Urinary bladder (tissue), 4 donors: ENCODE data around the gene IRAK4. TPM values are rescaled to one million over a fixed set of nuclear protein-coding genes. Genes with fewer than 3 reads are reported as not detected.

Experiments
- DNase-seq: peaks from one replicate; pipeline ENCODE4 v3.0.0-alpha.2; 2015; ENCODE audit errors: extremely low spot score
- H3K27ac ChIP-seq: one replicate; pipeline ENCODE4 v1.5.1; 2013; ENCODE audit warnings: low read depth, mild to moderate bottlenecking, moderate library complexity
- H3K36me3 ChIP-seq: one replicate; pipeline ENCODE4 v1.6.1; 2013; ENCODE audit warnings: mild to moderate bottlenecking, moderate library complexity; ENCODE audit not compliant: insufficient read depth
- H3K4me1 ChIP-seq: one replicate; pipeline ENCODE4 v1.6.1; 2013; ENCODE audit warnings: mild to moderate bottlenecking, moderate library complexity; ENCODE audit not compliant: insufficient read depth
- H3K4me3 ChIP-seq: one replicate; pipeline ENCODE4 v1.5.1; 2013; ENCODE audit warnings: low read depth, low read length
- WGBS: extraction: QIAGEN DNeasy Blood & Tissue Kit; methylation state at CpG from one replicate; pipeline ENCODE4 v1.1.7; 2013; 5-methylcytosine and 5-hydroxymethylcytosine counted together
- polyA plus RNA-seq: library from polyadenylated mRNA; stranded (reverse); fragments of 200-250 nt; gene quantifications from one replicate; pipeline ENCODE4 v1.2.3, GENCODE V29; 2013
- total RNA-seq: library from RNA; depleted of rRNA; stranded (reverse); fragments of >200 nt; gene quantifications from one replicate; pipeline ENCODE4 v1.2.3, GENCODE V29; 2014
- donor health status: healthy with polysubstance abuse.
- donor health status: healthy.

IRAK4 gene
- total RNA-seq = 33.1 TPM
- polyA plus RNA-seq = 14.0 TPM

- Histone ChIP-seq H3K4me1 (no peaks in the 10 kb centered on the region), H3K36me3 (no peaks in the 10 kb centered on the region), H3K4me3 (peak within 1 kb of the TSS; percentile 63), H3K27ac (peak within 1 kb of the TSS; percentile 72)
- peak; percentile 93 for DNase-seq
- under 1% methylated on average over 54 of the region's 54 CpGs for WGBS
Measured at GRCh38 chr12:43758728-43759563, at the start of gene IRAK4, which contains the start of gene PUS7L. IRAK4 (plus strand) TSS chr12:43758951; CDS start chr12:43768112, 9,161 bp downstream. PUS7L (minus strand) TSS chr12:43758790; CDS start chr12:43755245, 3,545 bp downstream.

GRCh38 chr12:43711348-43711747 lies 47.4 kb upstream of the IRAK4 start:
- WGBS = 43% methylated on average over 2 of the region's 2 CpGs
- no peak for DNase-seq
- H3K36me3 ChIP-seq = no peaks in the 10 kb centered on the region

GRCh38 chr12:43722621-43723020 lies 36.1 kb upstream of the IRAK4 start:
- DNase-seq = no peak
- Histone ChIP-seq H3K4me1 (no peaks in the 10 kb centered on the region), H3K27ac (no peak overlapping the region), H3K36me3 (no peaks in the 10 kb centered on the region), H3K4me3 (no peak overlapping the region)

More at GRCh38 chr12:43711348-43711747, 47.4 kb upstream of the IRAK4 start:
- Histone ChIP-seq H3K27ac (no peak overlapping the region), H3K4me3 (no peak overlapping the region), H3K4me1 (no peaks in the 10 kb centered on the region)

- no peak for DNase-seq
- Histone ChIP-seq H3K27ac (no peak overlapping the region), H3K4me3 (no peak overlapping the region), H3K36me3 (no peaks in the 10 kb centered on the region), H3K4me1 (no peaks in the 10 kb centered on the region)
Measured at GRCh38 chr12:43723134-43723533, 35.6 kb upstream of the IRAK4 start.

GRCh38 chr12:43728117-43728516 lies 30.6 kb upstream of the IRAK4 start:
- WGBS = 41% methylated on average over 2 of the region's 2 CpGs
- Histone ChIP-seq H3K4me3 (no peak overlapping the region), H3K4me1 (no peaks in the 10 kb centered on the region), H3K36me3 (peaks cover 4% of the 10 kb centered on the region), H3K27ac (no peak overlapping the region)
- DNase-seq = no peak

- H3K27ac ChIP-seq = no peak overlapping the region
- H3K4me1 ChIP-seq = no peaks in the 10 kb centered on the region
- no peak for DNase-seq
- H3K4me3 ChIP-seq = no peak overlapping the region
- WGBS = 84% methylated on average over 1 of the region's 1 CpG
- H3K36me3 ChIP-seq = peaks cover 4% of the 10 kb centered on the region
Measured at GRCh38 chr12:43728698-43729097, 30.1 kb upstream of the IRAK4 start.

- DNase-seq = no peak
- peaks cover 4% of the 10 kb centered on the region for H3K36me3 ChIP-seq
- H3K4me1 ChIP-seq = no peaks in the 10 kb centered on the region
- 78% methylated on average over 4 of the region's 4 CpGs for WGBS
- no peak overlapping the region for H3K4me3 ChIP-seq
- H3K27ac ChIP-seq = no peak overlapping the region
Measured at GRCh38 chr12:43730283-43730682, 28.5 kb upstream of the IRAK4 start.

- H3K4me3 ChIP-seq = no peak overlapping the region
- no peaks in the 10 kb centered on the region for H3K4me1 ChIP-seq
- H3K27ac ChIP-seq = no peak overlapping the region
- 93% methylated on average over 3 of the region's 3 CpGs for WGBS
- H3K36me3 ChIP-seq = peaks cover 6% of the 10 kb centered on the region
- DNase-seq = no peak
Measured at GRCh38 chr12:43733687-43734086, 25.1 kb upstream of the IRAK4 start.

GRCh38 chr12:43736927-43737440 lies 21.8 kb upstream of the IRAK4 start:
- H3K4me1 ChIP-seq = no peaks in the 10 kb centered on the region

GRCh38 chr12:43737646-43738045 lies 21.1 kb upstream of the IRAK4 start:
- 52% methylated on average over 2 of the region's 2 CpGs for WGBS
- Histone ChIP-seq H3K27ac (no peak overlapping the region), H3K4me3 (no peak overlapping the region), H3K4me1 (no peaks in the 10 kb centered on the region), H3K36me3 (peaks cover 2% of the 10 kb centered on the region)
- DNase-seq = no peak

More at GRCh38 chr12:43736927-43737440, 21.8 kb upstream of the IRAK4 start:
- no peak for DNase-seq
- Histone ChIP-seq H3K4me3 (no peak overlapping the region), H3K36me3 (peaks cover 2% of the 10 kb centered on the region), H3K27ac (no peak overlapping the region)
- 66% methylated on average over 3 of the region's 3 CpGs for WGBS

GRCh38 chr12:43740511-43741100 lies 18.1 kb upstream of the IRAK4 start:
- DNase-seq = no peak
- Histone ChIP-seq H3K4me3 (no peak overlapping the region), H3K36me3 (peaks cover under 1% of the 10 kb centered on the region), H3K27ac (no peak overlapping the region), H3K4me1 (no peaks in the 10 kb centered on the region)
- WGBS = 69% methylated on average over 3 of the region's 3 CpGs

- Histone ChIP-seq H3K36me3 (no peaks in the 10 kb centered on the region), H3K4me3 (no peak overlapping the region), H3K27ac (no peak overlapping the region), H3K4me1 (no peaks in the 10 kb centered on the region)
- DNase-seq = no peak
Measured at GRCh38 chr12:43742106-43742505, 16.6 kb upstream of the IRAK4 start.

GRCh38 chr12:43744826-43745225 lies 13.9 kb upstream of the IRAK4 start:
- no peak overlapping the region for H3K27ac ChIP-seq
- no peaks in the 10 kb centered on the region for H3K36me3 ChIP-seq
- no peaks in the 10 kb centered on the region for H3K4me1 ChIP-seq

GRCh38 chr12:43749016-43749415 lies 9.7 kb upstream of the IRAK4 start:
- Histone ChIP-seq H3K4me1 (no peaks in the 10 kb centered on the region), H3K27ac (no peak overlapping the region), H3K36me3 (no peaks in the 10 kb centered on the region), H3K4me3 (no peak overlapping the region)
- DNase-seq = no peak
- 84% methylated on average over 5 of the region's 5 CpGs for WGBS

More at GRCh38 chr12:43744826-43745225, 13.9 kb upstream of the IRAK4 start:
- DNase-seq = no peak
- H3K4me3 ChIP-seq = no peak overlapping the region
